Measurements from ENCODE around the gene ATP11A. TPM values are rescaled to one million over a fixed set of nuclear protein-coding genes. Genes with fewer than 3 reads are reported as not detected.

ATP11A gene
- total and polyA plus RNA-seq, 2 experiments from 2014 or later, result 28.7 to 30.8 TPM

GRCh38 chr13:112910616-112911280 is 220.9 kb downstream of the ATP11A start:
- no peaks in the 10 kb centered on the region for H3K9me2 ChIP-seq (replicated peaks; ENCODE audit: insufficient read depth)
- no peaks in the 10 kb centered on the region for H3K79me2 ChIP-seq
- DNase-seq (ENCODE audit: low spot score), result no peak
- no peaks in the 10 kb centered on the region for H4K20me1 ChIP-seq (ENCODE audit: insufficient read depth, poor library complexity, severe bottlenecking)
- H3K4me1 ChIP-seq (ENCODE audit: insufficient read depth), result peaks cover 4% of the 10 kb centered on the region
- TF ChIP-seq EZH2 (IDR thresholded peaks at IDR 0.05; ENCODE audit: borderline replicate concordance), result no peak
- TF ChIP-seq CTCF (IDR thresholded peaks at IDR 0.05; ENCODE audit: poor library complexity), result no peak
- no peak for TF ChIP-seq EZH2phosphoT487 (IDR thresholded peaks at IDR 0.05; ENCODE audit: low read depth, severe bottlenecking, unreplicated experiment)
- no peaks in the 10 kb centered on the region for H3K27me3 ChIP-seq
- no peak overlapping the region for H3K4me2 ChIP-seq
- H3K9me3 ChIP-seq (ENCODE audit: low read depth), result no peaks in the 10 kb centered on the region
- WGBS (ENCODE audit: low lambda C conversion rate, missing lambda C conversion rate), result 77% methylated on average over 16 of the region's 27 CpGs
- no peaks in the 10 kb centered on the region for H3K36me3 ChIP-seq (replicated peaks; ENCODE audit: insufficient read depth, low read depth)
- no peak overlapping the region for H3K4me3 ChIP-seq
- no peak overlapping the region for H3K27ac ChIP-seq
- no peak overlapping the region for H2AFZ ChIP-seq

- H3K4me3 ChIP-seq, result no peak overlapping the region
- H2AFZ ChIP-seq, result no peak overlapping the region
- no peaks in the 10 kb centered on the region for H3K36me3 ChIP-seq (replicated peaks; ENCODE audit: insufficient read depth, low read depth)
- DNase-seq (ENCODE audit: low spot score), result no peak
- no peaks in the 10 kb centered on the region for H3K79me2 ChIP-seq
- H3K9me2 ChIP-seq (replicated peaks; ENCODE audit: insufficient read depth), result no peaks in the 10 kb centered on the region
- 96% methylated on average over 24 of the region's 24 CpGs for whole genome bisulfite sequencing (ENCODE audit: low lambda C conversion rate, missing lambda C conversion rate)
- H3K4me1 ChIP-seq (ENCODE audit: insufficient read depth), result peaks cover 3% of the 10 kb centered on the region
- no peaks in the 10 kb centered on the region for H3K9me3 ChIP-seq (ENCODE audit: low read depth)
- no peak overlapping the region for H3K27ac ChIP-seq
- no peaks in the 10 kb centered on the region for H4K20me1 ChIP-seq (ENCODE audit: insufficient read depth, poor library complexity, severe bottlenecking)
- H3K27me3 ChIP-seq, result no peaks in the 10 kb centered on the region
- TF ChIP-seq EZH2 (IDR thresholded peaks at IDR 0.05; ENCODE audit: borderline replicate concordance), result no peak
- no peak for TF ChIP-seq EZH2phosphoT487 (IDR thresholded peaks at IDR 0.05; ENCODE audit: low read depth, severe bottlenecking, unreplicated experiment)
- no peak for TF ChIP-seq CTCF (IDR thresholded peaks at IDR 0.05; ENCODE audit: poor library complexity)
- no peak overlapping the region for H3K4me2 ChIP-seq
Measured at GRCh38 chr13:112911285-112911701, 221.5 kb downstream of the ATP11A start.

GRCh38 chr13:112911883-112912282 is 222.0 kb downstream of the ATP11A start:
- no peaks in the 10 kb centered on the region for H3K9me3 ChIP-seq (ENCODE audit: low read depth)
- no peaks in the 10 kb centered on the region for H4K20me1 ChIP-seq (ENCODE audit: insufficient read depth, poor library complexity, severe bottlenecking)
- no peak for DNase-seq (ENCODE audit: low spot score)
- no peaks in the 10 kb centered on the region for H3K9me2 ChIP-seq (replicated peaks; ENCODE audit: insufficient read depth)
- WGBS (ENCODE audit: low lambda C conversion rate, missing lambda C conversion rate), result 98% methylated on average over 6 of the region's 6 CpGs
- TF ChIP-seq EZH2 (IDR thresholded peaks at IDR 0.05; ENCODE audit: borderline replicate concordance) (no peak), CTCF (IDR thresholded peaks at IDR 0.05; ENCODE audit: poor library complexity) (no peak), EZH2phosphoT487 (IDR thresholded peaks at IDR 0.05; ENCODE audit: low read depth, severe bottlenecking, unreplicated experiment) (no peak)
- H3K4me1 ChIP-seq (ENCODE audit: insufficient read depth), result no peaks in the 10 kb centered on the region
- H3K27ac ChIP-seq, result no peak overlapping the region
- H3K4me2 ChIP-seq, result no peak overlapping the region
- H3K79me2 ChIP-seq, result no peaks in the 10 kb centered on the region
- no peaks in the 10 kb centered on the region for H3K36me3 ChIP-seq (replicated peaks; ENCODE audit: insufficient read depth, low read depth)
- no peak overlapping the region for H3K4me3 ChIP-seq
- H3K27me3 ChIP-seq, result no peaks in the 10 kb centered on the region
- H2AFZ ChIP-seq, result no peak overlapping the region
